ENCODE data around the gene ISLR2. TPM values are rescaled to one million over a fixed set of nuclear protein-coding genes. Genes with fewer than 3 reads are reported as not detected.

Gene ISLR2
- total RNA-seq, 5 donors from 2014 or later (not counting 1 experiment from before 2014, with no cell fraction given): 0.06 TPM; not detected in 4

GRCh38 chr15:74122403-74123130, 7.8 kb upstream of the ISLR2 start:
- no peak overlapping the region for H3K27ac Mint-ChIP-seq
- Histone ChIP-seq H3K4me1 (ENCODE audit: control insufficient read depth in 1 of 2, extremely low read depth in 1 of 2, insufficient read depth in 2 of 2, low read length in 2 of 2) (peaks cover 4 to 5% of the 10 kb centered on the region in 2 experiments), H3K27ac (ENCODE audit: low read length) (no peak overlapping the region), H3K36me3 (ENCODE audit: control insufficient read depth in 2 of 2, extremely low read depth in 1 of 2, insufficient read depth in 1 of 2, low read length in 1 of 2) (no peaks in the 10 kb centered on the region), H3K9me3 (no peaks in the 10 kb centered on the region), H3K4me3 (ENCODE audit: control insufficient read depth in 1 of 2, extremely low read depth in 1 of 2, low read length in 1 of 2) (no peak overlapping the region), H3K27me3 (replicated peaks in 1 of 2; ENCODE audit: control insufficient read depth in 2 of 2, extremely low read depth in 1 of 2, insufficient read depth in 2 of 2, low read length in 1 of 2) (peaks cover 2 to 65% of the 10 kb centered on the region in 2 experiments)
- POLR2A ChIA-PET: interaction anchor here in 1 of 2 donors (0.5 kb wide), 1 partner anchor 25 kb away, joined by 3 read pairs; no protein-coding TSS in a partner anchor
- no peaks in the 10 kb centered on the region for H3K36me3 Mint-ChIP-seq
- peaks cover 3 to 7% (median 3%) of the 10 kb centered on the region in 3 donors for H3K4me1 Mint-ChIP-seq
- ATAC-seq (replicated peaks in 1 of 4): no peak
- H3K4me3 Mint-ChIP-seq: no peak overlapping the region
- CTCF ChIA-PET: no interaction called here
- DNase-seq: no peak
- 20% methylated on average over 1 of the region's 5 CpGs for WGBS (ENCODE audit: insufficient coverage)
- peaks cover 52 to 65% of the 10 kb centered on the region in 2 donors for H3K27me3 Mint-ChIP-seq
- H3K9me3 Mint-ChIP-seq: peaks cover 0 to 7% (median 0%) of the 10 kb centered on the region in 3 donors

- CTCF ChIA-PET: no interaction called here
- WGBS (ENCODE audit: insufficient coverage): no CpG with 5 or more reads among the region's 4 CpGs
- Histone ChIP-seq H3K4me1 (ENCODE audit: control insufficient read depth in 1 of 2, extremely low read depth in 1 of 2, insufficient read depth in 2 of 2, low read length in 2 of 2) (peaks cover 5 to 9% of the 10 kb centered on the region in 2 experiments), H3K36me3 (ENCODE audit: control insufficient read depth in 2 of 2, extremely low read depth in 1 of 2, insufficient read depth in 1 of 2, low read length in 1 of 2) (no peaks in the 10 kb centered on the region), H3K27ac (ENCODE audit: low read length) (no peak overlapping the region), H3K27me3 (replicated peaks in 1 of 2; ENCODE audit: control insufficient read depth in 2 of 2, extremely low read depth in 1 of 2, insufficient read depth in 2 of 2, low read length in 1 of 2) (peaks cover 2 to 68% of the 10 kb centered on the region in 2 experiments), H3K4me3 (ENCODE audit: control insufficient read depth in 1 of 2, extremely low read depth in 1 of 2, low read length in 1 of 2) (no peak overlapping the region), H3K9me3 (no peaks in the 10 kb centered on the region)
- Mint-ChIP-seq H3K9me3 (peaks cover 0 to 4% (median 0%) of the 10 kb centered on the region in 3 donors), H3K27me3 (peaks cover 47 to 64% of the 10 kb centered on the region in 2 donors), H3K36me3 (no peaks in the 10 kb centered on the region), H3K27ac (no peak overlapping the region), H3K4me3 (no peak overlapping the region), H3K4me1 (peaks cover 5 to 8% (median 7%) of the 10 kb centered on the region in 3 donors)
- DNase-seq (no peak), ATAC-seq (replicated peaks in 1 of 4) (no peak)
- POLR2A ChIA-PET: interaction anchor here in 1 of 2 donors (0.5 kb wide), 1 partner anchor 24 kb away, joined by 3 read pairs; no protein-coding TSS in a partner anchor
Measured at GRCh38 chr15:74123131-74123429, 7.3 kb upstream of the ISLR2 start.

DNA sequence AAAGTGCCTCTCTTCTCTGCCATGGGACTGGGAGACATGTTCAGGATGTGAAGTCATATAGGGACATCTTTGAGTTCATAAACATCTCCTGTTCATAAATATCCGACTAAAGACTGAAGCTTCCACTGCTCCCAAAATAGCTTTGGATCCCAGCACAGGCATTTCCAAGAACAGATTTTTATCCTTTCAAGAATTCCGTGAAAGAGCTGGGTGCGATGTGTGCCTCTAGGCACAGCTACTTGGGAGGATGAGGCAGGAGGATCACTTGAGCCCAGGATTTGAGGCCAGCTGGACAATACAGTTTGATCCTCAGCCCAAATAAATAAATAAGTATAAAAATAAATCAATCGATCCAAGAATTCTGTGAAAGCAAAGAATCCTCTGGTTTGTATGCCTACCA, 6.7 kb upstream of the ISLR2 start:
- Histone ChIP-seq H3K4me1 (ENCODE audit: control insufficient read depth in 1 of 2, extremely low read depth in 1 of 2, insufficient read depth in 2 of 2, low read length in 2 of 2) (peaks cover 5 to 15% of the 10 kb centered on the region in 2 experiments), H3K4me3 (ENCODE audit: control insufficient read depth in 1 of 2, extremely low read depth in 1 of 2, low read length in 1 of 2) (no peak overlapping the region), H3K9me3 (no peaks in the 10 kb centered on the region), H3K27me3 (replicated peaks in 1 of 2; ENCODE audit: control insufficient read depth in 2 of 2, extremely low read depth in 1 of 2, insufficient read depth in 2 of 2, low read length in 1 of 2) (peaks cover 3 to 74% of the 10 kb centered on the region in 2 experiments), H3K36me3 (ENCODE audit: control insufficient read depth in 2 of 2, extremely low read depth in 1 of 2, insufficient read depth in 1 of 2, low read length in 1 of 2) (no peaks in the 10 kb centered on the region), H3K27ac (ENCODE audit: low read length) (no peak overlapping the region)
- ATAC-seq (replicated peaks in 1 of 4) (no peak), DNase-seq (no peak)
- peaks cover 8 to 11% (median 10%) of the 10 kb centered on the region in 3 donors for H3K4me1 Mint-ChIP-seq
- no peak overlapping the region for H3K27ac Mint-ChIP-seq
- H3K9me3 Mint-ChIP-seq: no peaks in the 10 kb centered on the region
- H3K27me3 Mint-ChIP-seq: peaks cover 49 to 65% of the 10 kb centered on the region in 2 donors
- H3K4me3 Mint-ChIP-seq: no peak overlapping the region
- WGBS (ENCODE audit: insufficient coverage): no CpG with 5 or more reads among the region's 4 CpGs
- no peaks in the 10 kb centered on the region for H3K36me3 Mint-ChIP-seq
- CTCF ChIA-PET: no interaction called here
- POLR2A ChIA-PET: no interaction called here

GRCh38 chr15:74124196-74124595, 6.2 kb upstream of the ISLR2 start:
- no peak for ATAC-seq (replicated peaks in 1 of 4)
- Mint-ChIP-seq H3K27ac (peak overlapping the region in 1 of 2 donors; percentile 49), H3K36me3 (no peaks in the 10 kb centered on the region), H3K9me3 (no peaks in the 10 kb centered on the region), H3K4me1 (peaks cover 12 to 16% (median 13%) of the 10 kb centered on the region in 3 donors), H3K4me3 (no peak overlapping the region), H3K27me3 (peaks cover 53 to 70% of the 10 kb centered on the region in 2 donors)
- ChIA-PET POLR2A (no interaction called here), CTCF (no interaction called here)
- peaks cover 5 to 20% of the 10 kb centered on the region in 2 experiments for H3K4me1 ChIP-seq (ENCODE audit: control insufficient read depth in 1 of 2, extremely low read depth in 1 of 2, insufficient read depth in 2 of 2, low read length in 2 of 2)
- H3K9me3 ChIP-seq: no peaks in the 10 kb centered on the region
- DNase-seq: no peak
- H3K27me3 ChIP-seq (replicated peaks in 1 of 2; ENCODE audit: control insufficient read depth in 2 of 2, extremely low read depth in 1 of 2, insufficient read depth in 2 of 2, low read length in 1 of 2): peaks cover 4 to 77% of the 10 kb centered on the region in 2 experiments
- WGBS (ENCODE audit: insufficient coverage): 67% methylated on average over 3 of the region's 3 CpGs
- H3K4me3 ChIP-seq (ENCODE audit: control insufficient read depth in 1 of 2, extremely low read depth in 1 of 2, low read length in 1 of 2): no peak overlapping the region
- no peaks in the 10 kb centered on the region for H3K36me3 ChIP-seq (ENCODE audit: control insufficient read depth in 2 of 2, extremely low read depth in 1 of 2, insufficient read depth in 1 of 2, low read length in 1 of 2)
- no peak overlapping the region for H3K27ac ChIP-seq (ENCODE audit: low read length)

- CTCF ChIA-PET: no interaction called here
- no peak overlapping the region for H3K27ac Mint-ChIP-seq
- no CpG with 5 or more reads among the region's 7 CpGs for WGBS (ENCODE audit: insufficient coverage)
- peaks cover 57 to 74% of the 10 kb centered on the region in 2 donors for H3K27me3 Mint-ChIP-seq
- no peak overlapping the region for H3K4me3 Mint-ChIP-seq
- H3K9me3 Mint-ChIP-seq: no peaks in the 10 kb centered on the region
- peaks cover 5 to 26% of the 10 kb centered on the region in 2 experiments for H3K4me1 ChIP-seq (ENCODE audit: control insufficient read depth in 1 of 2, extremely low read depth in 1 of 2, insufficient read depth in 2 of 2, low read length in 2 of 2)
- H3K36me3 Mint-ChIP-seq: no peaks in the 10 kb centered on the region
- no peak overlapping the region for H3K27ac ChIP-seq (ENCODE audit: low read length)
- H3K4me3 ChIP-seq (ENCODE audit: control insufficient read depth in 1 of 2, extremely low read depth in 1 of 2, low read length in 1 of 2): no peak overlapping the region
- H3K4me1 Mint-ChIP-seq: peaks cover 18 to 22% (median 19%) of the 10 kb centered on the region in 3 donors
- DNase-seq (no peak), ATAC-seq (replicated peaks in 1 of 4) (no peak)
- POLR2A ChIA-PET: no interaction called here
- no peaks in the 10 kb centered on the region for H3K9me3 ChIP-seq
- no peaks in the 10 kb centered on the region for H3K36me3 ChIP-seq (ENCODE audit: control insufficient read depth in 2 of 2, extremely low read depth in 1 of 2, insufficient read depth in 1 of 2, low read length in 1 of 2)
- peaks cover 6 to 80% of the 10 kb centered on the region in 2 experiments for H3K27me3 ChIP-seq (replicated peaks in 1 of 2; ENCODE audit: control insufficient read depth in 2 of 2, extremely low read depth in 1 of 2, insufficient read depth in 2 of 2, low read length in 1 of 2)
Measured at GRCh38 chr15:74124759-74125158, 5.6 kb upstream of the ISLR2 start.

GRCh38 chr15:74127255-74127953, 3.0 kb upstream of the ISLR2 start:
- H3K27me3 ChIP-seq (replicated peaks in 1 of 2; ENCODE audit: control insufficient read depth in 2 of 2, extremely low read depth in 1 of 2, insufficient read depth in 2 of 2, low read length in 1 of 2): peaks cover 18 to 84% of the 10 kb centered on the region in 2 experiments
- peak; percentile 88 to 94 (median 90) for ATAC-seq (replicated peaks in 1 of 4)
- DNase-seq: peak; percentile 50 to 88 (median 73)
- no peaks in the 10 kb centered on the region for H3K36me3 ChIP-seq (ENCODE audit: control insufficient read depth in 2 of 2, extremely low read depth in 1 of 2, insufficient read depth in 1 of 2, low read length in 1 of 2)
- Mint-ChIP-seq H3K4me1 (peaks cover 27 to 34% (median 30%) of the 10 kb centered on the region in 3 donors), H3K36me3 (no peaks in the 10 kb centered on the region), H3K27ac (no peak overlapping the region), H3K9me3 (no peaks in the 10 kb centered on the region), H3K27me3 (peaks cover 64 to 82% of the 10 kb centered on the region in 2 donors), H3K4me3 (peak overlapping the region in 2 of 3 donors; percentile 34 to 57)
- H3K4me1 ChIP-seq (ENCODE audit: control insufficient read depth in 1 of 2, extremely low read depth in 1 of 2, insufficient read depth in 2 of 2, low read length in 2 of 2): peaks cover 4 to 32% of the 10 kb centered on the region in 2 experiments
- POLR2A ChIA-PET: no interaction called here
- H3K27ac ChIP-seq (ENCODE audit: low read length): no peak overlapping the region
- WGBS (ENCODE audit: insufficient coverage): 10% methylated on average over 43 of the region's 44 CpGs
- no peaks in the 10 kb centered on the region for H3K9me3 ChIP-seq
- CTCF ChIA-PET: interaction anchor here (0.6 to 1.2 kb wide), 2 partner anchors 154 to 196 kb away, joined by 3 to 6 read pairs; no protein-coding TSS in a partner anchor
- peak overlapping the region in 1 of 2 donors; percentile 44 for H3K4me3 ChIP-seq (ENCODE audit: control insufficient read depth in 1 of 2, extremely low read depth in 1 of 2, low read length in 1 of 2)

All from T-cell (primary cell).